ENCODE data around the gene TIMM10B. TPM values are rescaled to one million over a fixed set of nuclear protein-coding genes. Genes with fewer than 3 reads are reported as not detected.
"Not testable (repeated sequence)": the region's sequence is repeated elsewhere in the genome, so short reads cannot be mapped to it uniquely, and the experiment has no call there.

The TIMM10B gene
- total RNA-seq, 2 experiments from 2014 or later: 40.3 to 44.3 TPM

- peaks cover 27% of the 10 kb centered on the region for H3K36me3 Mint-ChIP-seq
- no peaks in the 10 kb centered on the region for H3K9me3 Mint-ChIP-seq
- peaks cover 25% of the 10 kb centered on the region for H3K4me1 Mint-ChIP-seq
- H3K4me3 Mint-ChIP-seq: peak overlapping the region; percentile 92
- H3K27me3 Mint-ChIP-seq: no peaks in the 10 kb centered on the region
- H3K27ac Mint-ChIP-seq: peak overlapping the region; percentile 94
- no peak for DNase-seq
Observed at GRCh38 chr11:6483015-6483414, 1.7 kb downstream of the TIMM10B start.

GRCh38 chr11:6485661-6486060, 4.4 kb downstream of the TIMM10B start:
- H3K27ac Mint-ChIP-seq: no peak overlapping the region
- H3K4me3 Mint-ChIP-seq: no peak overlapping the region
- peaks cover 17% of the 10 kb centered on the region for H3K4me1 Mint-ChIP-seq
- DNase-seq: no peak
- H3K27me3 Mint-ChIP-seq: no peaks in the 10 kb centered on the region
- H3K9me3 Mint-ChIP-seq: no peaks in the 10 kb centered on the region
- H3K36me3 Mint-ChIP-seq: peaks cover 34% of the 10 kb centered on the region

GRCh38 chr11:6486256-6486655, 5.0 kb downstream of the TIMM10B start:
- Mint-ChIP-seq H3K27ac (no peak overlapping the region), H3K4me1 (peaks cover 17% of the 10 kb centered on the region), H3K36me3 (peaks cover 29% of the 10 kb centered on the region)

GRCh38 chr11:6486938-6487337, 5.6 kb downstream of the TIMM10B start:
- Mint-ChIP-seq H3K4me1 (peaks cover 17% of the 10 kb centered on the region), H3K9me3 (no peaks in the 10 kb centered on the region), H3K4me3 (no peak overlapping the region), H3K27me3 (no peaks in the 10 kb centered on the region), H3K27ac (no peak overlapping the region), H3K36me3 (peaks cover 26% of the 10 kb centered on the region)
- DNase-seq: no peak

More at GRCh38 chr11:6486256-6486655, 5.0 kb downstream of the TIMM10B start:
- no peak for DNase-seq
- H3K27me3 Mint-ChIP-seq: no peaks in the 10 kb centered on the region
- no peak overlapping the region for H3K4me3 Mint-ChIP-seq
- no peaks in the 10 kb centered on the region for H3K9me3 Mint-ChIP-seq

DNA sequence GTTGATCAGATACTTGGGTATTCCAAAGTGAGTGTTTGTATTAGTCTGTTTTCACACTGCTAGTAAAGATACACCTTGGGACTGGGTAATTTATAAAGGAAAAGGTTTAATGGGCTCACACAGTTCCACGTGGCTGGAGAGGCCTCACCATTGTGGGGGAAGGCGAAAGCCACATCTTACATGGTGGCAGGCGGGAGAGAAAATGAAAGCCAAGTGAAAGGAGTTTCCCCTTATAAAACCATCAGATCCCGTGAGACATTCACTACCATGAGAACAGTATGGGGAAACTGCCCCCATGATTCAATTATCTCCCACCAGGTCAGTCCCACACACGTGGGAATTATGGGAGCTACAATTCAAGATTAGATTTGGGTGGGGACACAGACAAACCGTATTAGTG, 7.0 kb downstream of the TIMM10B start:
- Mint-ChIP-seq H3K4me1 (peaks cover 7% of the 10 kb centered on the region), H3K27me3 (no peaks in the 10 kb centered on the region), H3K36me3 (peaks cover 12% of the 10 kb centered on the region), H3K9me3 (no peaks in the 10 kb centered on the region), H3K27ac (peak overlapping the region; percentile 52), H3K4me3 (no peak overlapping the region)
- no peak for DNase-seq

GRCh38 chr11:6488821-6489220, 7.5 kb downstream of the TIMM10B start:
- Mint-ChIP-seq H3K27me3 (no peaks in the 10 kb centered on the region), H3K27ac (no peak overlapping the region), H3K4me3 (no peak overlapping the region), H3K9me3 (no peaks in the 10 kb centered on the region), H3K36me3 (peaks cover 9% of the 10 kb centered on the region), H3K4me1 (peaks cover 7% of the 10 kb centered on the region)
- no peak for DNase-seq

- DNase-seq: no peak
- Mint-ChIP-seq H3K27me3 (no peaks in the 10 kb centered on the region), H3K4me3 (no peak overlapping the region), H3K9me3 (no peaks in the 10 kb centered on the region), H3K4me1 (peaks cover 7% of the 10 kb centered on the region), H3K27ac (no peak overlapping the region), H3K36me3 (peaks cover 9% of the 10 kb centered on the region)
Observed at GRCh38 chr11:6489306-6489705, 8.0 kb downstream of the TIMM10B start.

DNA sequence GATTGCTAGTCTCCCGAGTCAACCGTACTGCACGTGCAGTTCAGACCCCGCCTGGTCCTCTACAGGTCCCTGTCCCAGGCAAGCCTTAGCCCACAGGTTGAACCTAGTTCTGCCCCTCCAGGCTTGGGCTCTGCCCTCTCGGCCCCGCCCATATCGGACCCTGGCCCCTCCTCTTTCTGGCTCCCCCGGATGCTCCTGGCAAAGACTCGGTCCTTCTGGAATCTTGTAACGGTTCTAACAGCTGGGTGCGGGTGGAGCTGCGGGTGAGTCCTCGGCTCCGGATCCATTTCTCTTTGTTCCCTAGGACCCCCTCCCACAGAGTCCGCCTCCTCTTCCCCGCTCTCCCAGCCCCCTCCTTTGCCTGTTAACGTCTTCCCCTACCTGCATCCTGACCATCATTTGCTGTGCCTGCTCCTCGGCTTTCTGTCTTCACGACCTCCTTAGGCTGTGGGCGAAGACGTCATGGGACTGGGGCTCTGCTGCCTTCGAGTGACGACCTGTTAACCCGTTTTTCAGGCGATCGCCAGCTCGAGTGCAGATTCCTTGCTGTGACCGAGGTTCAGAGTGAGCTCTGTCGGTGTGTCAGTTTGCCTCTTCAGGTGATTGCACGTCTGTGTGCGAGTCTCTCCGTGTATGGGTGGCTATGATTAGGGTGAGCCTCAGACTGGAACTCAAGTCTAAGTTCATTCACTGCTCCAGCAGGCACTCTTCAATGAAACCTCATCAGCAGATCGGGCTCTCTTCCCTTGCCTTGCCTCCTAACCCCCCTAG, 16.0 kb downstream of the TIMM10B start, which contains the start of gene DNHD1:
Gene DNHD1 (plus strand): TSS at position 212 of the 771 bp plus-strand sequence. CDS start 936 bp downstream, outside the sequence.
- Mint-ChIP-seq H3K4me3 (no peak within 1 kb of the TSS), H3K36me3 (peaks cover 19% of the 10 kb centered on the region), H3K9me3 (no peaks in the 10 kb centered on the region), H3K27ac (peak within 1 kb of the TSS; percentile 53), H3K4me1 (peaks cover 11% of the 10 kb centered on the region), H3K27me3 (no peaks in the 10 kb centered on the region)
- DNase-seq: no peak

- peaks cover 19% of the 10 kb centered on the region for H3K36me3 Mint-ChIP-seq
- no peak overlapping the region for H3K4me3 Mint-ChIP-seq
- peaks cover 11% of the 10 kb centered on the region for H3K4me1 Mint-ChIP-seq
- DNase-seq: no peak
- no peak overlapping the region for H3K27ac Mint-ChIP-seq
- no peaks in the 10 kb centered on the region for H3K27me3 Mint-ChIP-seq
- no peaks in the 10 kb centered on the region for H3K9me3 Mint-ChIP-seq
Observed at GRCh38 chr11:6498121-6498520, 16.8 kb downstream of the TIMM10B start.

DNA sequence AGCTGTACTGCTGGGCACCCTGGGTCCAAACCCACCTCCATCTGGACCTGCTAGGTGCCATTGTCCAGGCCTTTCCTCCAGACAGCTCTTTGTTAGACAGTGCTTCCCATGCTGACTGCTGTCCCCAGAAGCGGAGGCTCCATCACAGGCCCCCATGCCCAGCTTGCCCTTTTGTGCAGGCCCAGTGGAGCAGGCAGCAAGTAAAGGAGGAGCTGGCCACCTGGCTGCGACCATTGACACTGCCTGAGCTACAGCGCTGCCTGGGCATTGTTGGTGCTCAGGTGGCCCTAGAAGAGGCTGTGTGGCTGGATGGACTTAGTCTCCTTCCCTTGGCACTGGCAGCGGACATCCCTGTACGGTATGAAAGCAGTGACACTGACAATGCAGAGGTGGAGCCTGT, 17.2 kb downstream of the TIMM10B start:
- Mint-ChIP-seq H3K27me3 (no peaks in the 10 kb centered on the region), H3K4me1 (peaks cover 8% of the 10 kb centered on the region), H3K4me3 (no peak overlapping the region), H3K27ac (no peak overlapping the region), H3K9me3 (no peaks in the 10 kb centered on the region), H3K36me3 (peaks cover 19% of the 10 kb centered on the region)
- DNase-seq: no peak

- Mint-ChIP-seq H3K27ac (no peak overlapping the region), H3K9me3 (no peaks in the 10 kb centered on the region), H3K4me1 (peaks cover 5% of the 10 kb centered on the region), H3K36me3 (peaks cover 15% of the 10 kb centered on the region), H3K27me3 (no peaks in the 10 kb centered on the region), H3K4me3 (no peak overlapping the region)
- DNase-seq: no peak
Observed at GRCh38 chr11:6502382-6502781, 21.1 kb downstream of the TIMM10B start.

DNA sequence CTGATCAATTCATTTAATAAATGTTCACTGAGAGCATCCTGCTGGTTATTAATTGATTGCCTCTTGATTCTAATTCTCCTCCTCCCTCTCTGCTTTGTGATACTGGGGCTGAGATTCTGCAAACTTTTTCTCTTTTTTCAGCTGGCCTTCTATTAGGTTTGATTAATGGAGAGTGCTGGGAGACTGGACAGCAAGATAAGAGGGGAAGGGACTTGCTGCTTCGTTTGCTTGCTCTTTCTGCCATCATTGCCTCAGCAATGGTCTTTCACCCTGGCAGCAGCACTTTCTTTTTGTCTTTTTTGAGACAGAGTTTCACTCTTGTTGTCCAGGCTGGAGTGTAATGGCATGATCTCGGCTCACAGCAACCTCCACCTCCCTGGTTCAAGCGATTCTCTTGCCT, 22.9 kb downstream of the TIMM10B start:
- Mint-ChIP-seq H3K27me3 (no peaks in the 10 kb centered on the region), H3K4me3 (no peak overlapping the region), H3K36me3 (peaks cover 12% of the 10 kb centered on the region), H3K9me3 (no peaks in the 10 kb centered on the region), H3K27ac (no peak overlapping the region), H3K4me1 (peaks cover 5% of the 10 kb centered on the region)
- no peak for DNase-seq

DNA sequence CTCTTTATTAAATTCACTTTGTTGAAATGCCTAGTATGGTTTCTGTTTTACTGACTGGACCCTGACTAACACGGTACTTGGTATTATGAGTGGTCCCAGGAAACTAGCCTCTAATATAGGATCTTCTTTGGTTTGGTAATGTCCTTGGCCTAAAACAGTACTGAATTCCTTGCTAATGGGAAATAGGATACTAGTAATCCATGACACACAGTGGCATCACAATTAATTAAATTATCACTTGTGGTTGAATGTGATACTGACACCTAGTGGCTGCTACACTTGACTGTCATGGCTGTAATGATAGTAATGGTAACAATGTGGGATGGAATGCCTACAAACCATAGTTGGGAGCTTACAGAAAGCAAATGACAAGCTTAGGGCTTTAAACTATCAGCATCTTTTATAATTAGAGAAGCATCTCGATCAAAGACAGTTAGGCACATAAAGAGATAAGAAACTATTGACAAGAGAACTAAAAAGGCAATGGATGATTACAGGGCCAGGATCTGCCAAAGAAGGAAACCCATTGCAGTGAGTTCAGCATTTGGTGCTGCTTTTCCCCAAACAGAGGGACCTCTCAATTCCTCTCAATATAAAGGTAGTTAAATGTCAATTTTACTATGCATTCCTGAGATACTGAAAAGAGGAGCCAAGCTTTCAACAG, 24.4 kb downstream of the TIMM10B start:
- no peak overlapping the region for H3K4me3 Mint-ChIP-seq
- DNase-seq: no peak
- H3K27ac Mint-ChIP-seq: no peak overlapping the region
- H3K36me3 Mint-ChIP-seq: peaks cover 14% of the 10 kb centered on the region
- H3K27me3 Mint-ChIP-seq: no peaks in the 10 kb centered on the region
- peaks cover 5% of the 10 kb centered on the region for H3K4me1 Mint-ChIP-seq
- H3K9me3 Mint-ChIP-seq: no peaks in the 10 kb centered on the region

GRCh38 chr11:6516865-6517264, 35.6 kb downstream of the TIMM10B start:
- H3K27ac Mint-ChIP-seq: no peak overlapping the region
- no peaks in the 10 kb centered on the region for H3K9me3 Mint-ChIP-seq
- no peaks in the 10 kb centered on the region for H3K4me1 Mint-ChIP-seq
- no peak for DNase-seq
- H3K27me3 Mint-ChIP-seq: no peaks in the 10 kb centered on the region
- H3K4me3 Mint-ChIP-seq: no peak overlapping the region
- H3K36me3 Mint-ChIP-seq: peaks cover 43% of the 10 kb centered on the region

GRCh38 chr11:6520265-6520664, 39.0 kb downstream of the TIMM10B start:
- Mint-ChIP-seq H3K4me1 (peaks cover 25% of the 10 kb centered on the region), H3K36me3 (peaks cover 41% of the 10 kb centered on the region), H3K9me3 (no peaks in the 10 kb centered on the region), H3K4me3 (no peak overlapping the region), H3K27ac (no peak overlapping the region), H3K27me3 (no peaks in the 10 kb centered on the region)
- DNase-seq: no peak

DNA sequence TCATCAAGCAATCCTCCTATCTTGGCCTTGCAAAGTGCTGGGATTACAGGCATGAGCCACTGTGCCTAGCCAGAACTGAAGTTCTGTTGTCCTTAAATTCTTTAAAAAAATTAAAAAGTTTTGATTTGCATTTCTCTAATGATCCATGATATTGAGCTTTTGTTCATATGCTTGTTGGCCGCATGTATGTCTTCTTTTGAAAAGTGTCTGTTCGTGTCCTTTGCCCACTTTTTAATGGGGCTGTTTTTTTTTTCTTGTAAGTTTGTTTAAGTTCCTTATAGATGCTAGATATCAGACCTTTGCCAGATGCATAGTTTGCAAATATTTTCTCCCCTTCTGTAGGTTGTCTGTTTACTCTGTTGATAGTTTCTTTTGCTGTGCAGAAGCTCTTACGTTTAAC, 40.6 kb downstream of the TIMM10B start:
- H3K27ac Mint-ChIP-seq, H3K4me3 Mint-ChIP-seq, H3K27me3 Mint-ChIP-seq, DNase-seq, H3K9me3 Mint-ChIP-seq: not testable (repeated sequence)
- peaks cover 36% of the 10 kb centered on the region for H3K36me3 Mint-ChIP-seq
- peaks cover 38% of the 10 kb centered on the region for H3K4me1 Mint-ChIP-seq

All from activated naive CD8-positive, alpha-beta T cell treated with anti-CD3 and anti-CD28 coated beads for 36 hours (primary cell).